ENCODE measurements around the gene PMS1.

Gene PMS1

DNA sequence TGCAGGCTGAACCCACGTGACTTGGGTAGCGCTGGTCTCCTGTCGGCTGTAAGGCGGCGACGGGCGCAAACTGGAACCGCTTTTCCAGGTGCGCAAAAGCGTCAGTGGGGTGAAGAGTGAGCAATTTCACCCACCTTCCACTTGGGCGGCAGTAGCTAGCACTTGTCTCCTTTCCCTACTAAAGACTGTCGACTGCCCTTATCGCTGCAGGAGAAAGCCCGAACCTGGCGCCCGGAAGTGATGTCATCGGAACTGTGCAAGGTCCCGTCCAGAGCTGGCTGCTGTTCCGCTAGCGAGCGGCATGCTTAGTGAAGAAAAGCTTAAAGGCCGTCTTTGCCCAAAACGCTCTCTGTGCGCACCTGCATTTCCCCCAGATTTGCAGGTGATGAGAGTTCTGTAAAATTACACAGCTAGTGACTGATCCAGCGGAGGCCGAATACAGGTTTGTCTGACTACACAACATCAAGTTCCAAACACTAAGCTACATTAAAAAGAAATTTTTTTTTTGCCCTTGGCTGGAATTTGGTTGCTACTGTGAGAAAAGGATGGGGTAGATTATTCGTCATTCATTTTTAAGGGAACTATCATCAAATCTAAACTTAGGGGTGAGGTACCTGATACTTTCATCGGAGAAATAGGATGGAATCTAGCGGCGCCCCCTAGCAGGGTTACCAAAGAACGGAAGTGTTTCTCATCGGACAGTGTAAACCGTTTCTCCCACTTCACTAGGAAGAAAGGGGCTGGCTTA is 21.5 kb upstream of the PMS1 start, which contains the start of gene OSGEPL1:
Gene OSGEPL1, minus strand, starts transcription at position 242 of the 748 bp plus-strand sequence. CDS start 1,152 bp downstream, outside the sequence.
- TF ChIP-seq MYC (IDR thresholded peaks at IDR 0.05; ENCODE audit: low read depth, low read length) (peak; percentile 84), POLR2A (IDR thresholded peaks at IDR 0.05; ENCODE audit: extremely low read depth, insufficient read length) (peak; percentile 81)
- TF ChIP-seq, protein P1, sequence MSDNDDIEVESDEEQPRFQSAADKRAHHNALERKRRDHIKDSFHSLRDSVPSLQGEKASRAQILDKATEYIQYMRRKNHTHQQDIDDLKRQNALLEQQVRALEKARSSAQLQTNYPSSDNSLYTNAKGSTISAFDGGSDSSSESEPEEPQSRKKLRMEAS (IDR thresholded peaks at IDR 0.05; ENCODE audit: low read depth, low read length) = peak; percentile 92
- TF ChIP-seq, protein P2, sequence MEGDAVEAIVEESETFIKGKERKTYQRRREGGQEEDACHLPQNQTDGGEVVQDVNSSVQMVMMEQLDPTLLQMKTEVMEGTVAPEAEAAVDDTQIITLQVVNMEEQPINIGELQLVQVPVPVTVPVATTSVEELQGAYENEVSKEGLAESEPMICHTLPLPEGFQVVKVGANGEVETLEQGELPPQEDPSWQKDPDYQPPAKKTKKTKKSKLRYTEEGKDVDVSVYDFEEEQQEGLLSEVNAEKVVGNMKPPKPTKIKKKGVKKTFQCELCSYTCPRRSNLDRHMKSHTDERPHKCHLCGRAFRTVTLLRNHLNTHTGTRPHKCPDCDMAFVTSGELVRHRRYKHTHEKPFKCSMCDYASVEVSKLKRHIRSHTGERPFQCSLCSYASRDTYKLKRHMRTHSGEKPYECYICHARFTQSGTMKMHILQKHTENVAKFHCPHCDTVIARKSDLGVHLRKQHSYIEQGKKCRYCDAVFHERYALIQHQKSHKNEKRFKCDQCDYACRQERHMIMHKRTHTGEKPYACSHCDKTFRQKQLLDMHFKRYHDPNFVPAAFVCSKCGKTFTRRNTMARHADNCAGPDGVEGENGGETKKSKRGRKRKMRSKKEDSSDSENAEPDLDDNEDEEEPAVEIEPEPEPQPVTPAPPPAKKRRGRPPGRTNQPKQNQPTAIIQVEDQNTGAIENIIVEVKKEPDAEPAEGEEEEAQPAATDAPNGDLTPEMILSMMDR (IDR thresholded peaks at IDR 0.05; ENCODE audit: low read depth, low read length) = peak; percentile 64
- DNase-seq (ENCODE audit: low read depth) = peak; percentile 96
- H3K4me3 ChIP-seq (ENCODE audit: low read depth, low read length) = peak within 1 kb of the TSS; percentile 97

DNA sequence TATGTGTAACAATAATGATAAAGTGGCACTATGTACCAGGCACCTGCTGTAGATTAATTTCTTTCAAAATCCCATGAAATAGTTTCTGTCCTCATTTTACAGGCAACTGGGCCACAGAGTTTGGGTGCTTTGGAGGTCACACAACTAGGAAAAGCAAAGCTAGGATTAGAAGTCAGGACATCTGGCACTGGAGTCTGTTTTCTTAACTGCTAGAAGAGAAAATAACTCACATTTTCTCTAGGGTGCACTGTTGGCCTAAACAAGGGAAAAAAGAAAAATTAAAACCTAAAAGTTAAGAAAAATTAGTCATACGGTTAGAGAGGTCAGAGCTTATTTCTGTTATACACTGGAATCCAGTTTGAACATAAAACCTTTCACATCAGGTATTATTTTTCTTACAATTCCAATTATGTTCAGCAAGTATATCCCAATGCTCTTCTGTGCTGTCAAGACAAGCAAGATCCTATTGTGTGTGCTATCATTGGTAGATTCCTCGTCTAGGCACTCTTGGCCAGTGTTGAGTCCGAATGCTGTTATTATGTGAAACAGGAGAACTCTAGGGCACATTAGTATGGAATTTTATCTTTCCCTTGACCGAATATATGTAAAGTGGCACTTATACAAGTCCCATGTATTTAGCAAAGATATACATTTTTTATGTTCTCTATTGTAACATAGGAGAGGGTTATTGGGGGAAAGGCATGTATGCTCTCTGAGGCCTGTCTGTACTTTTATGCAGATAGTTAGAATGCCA is 20.2 kb upstream of the PMS1 start:
- TF ChIP-seq, protein P2 (IDR thresholded peaks at IDR 0.05; ENCODE audit: low read depth, low read length) = no peak
- TF ChIP-seq MYC (IDR thresholded peaks at IDR 0.05; ENCODE audit: low read depth, low read length) = no peak
- TF ChIP-seq POLR2A (IDR thresholded peaks at IDR 0.05; ENCODE audit: extremely low read depth, insufficient read length) = no peak
- TF ChIP-seq, protein P1 (IDR thresholded peaks at IDR 0.05; ENCODE audit: low read depth, low read length) = no peak
- DNase-seq (ENCODE audit: low read depth) = peak; percentile 21
- peak overlapping the region; percentile 97 for H3K4me3 ChIP-seq (ENCODE audit: low read depth, low read length)

DNA sequence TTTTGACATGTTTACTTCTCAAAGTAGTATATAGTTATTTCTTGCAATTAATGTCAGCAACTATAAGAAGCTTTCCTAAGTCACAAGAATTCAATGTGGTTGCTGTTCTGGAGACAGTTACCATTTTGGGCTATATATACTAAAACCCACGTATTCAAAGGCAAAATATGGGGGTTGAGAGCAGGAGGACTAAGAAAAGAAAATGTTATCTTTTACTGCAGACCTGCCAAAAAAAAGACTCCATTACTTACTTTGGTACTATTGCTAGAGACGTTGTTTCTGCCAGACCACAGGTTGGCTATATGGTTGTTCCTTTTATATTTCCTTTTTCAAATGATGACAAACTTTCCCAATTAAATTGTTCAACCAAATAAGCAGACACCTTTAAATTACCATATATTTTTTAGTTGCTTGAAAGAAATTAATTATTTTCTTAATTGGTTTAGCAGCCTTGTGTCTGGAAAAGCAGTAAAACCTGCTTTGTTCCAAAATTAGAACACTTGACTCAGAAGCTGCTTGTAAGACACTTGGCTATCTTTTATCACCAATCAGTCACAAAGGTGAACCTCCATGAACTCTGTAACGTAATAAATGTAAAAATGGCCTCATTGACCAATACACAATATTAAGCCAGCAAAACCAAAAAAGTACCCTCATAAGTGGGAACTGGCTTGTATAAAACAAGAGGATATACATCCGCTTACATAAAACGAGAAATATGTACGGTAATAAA is 13.5 kb upstream of the PMS1 start:
- no peak for TF ChIP-seq POLR2A (IDR thresholded peaks at IDR 0.05; ENCODE audit: extremely low read depth, insufficient read length)
- TF ChIP-seq, protein P2 (IDR thresholded peaks at IDR 0.05; ENCODE audit: low read depth, low read length) = no peak
- no peak overlapping the region for H3K4me3 ChIP-seq (ENCODE audit: low read depth, low read length)
- DNase-seq (ENCODE audit: low read depth) = no peak

DNA sequence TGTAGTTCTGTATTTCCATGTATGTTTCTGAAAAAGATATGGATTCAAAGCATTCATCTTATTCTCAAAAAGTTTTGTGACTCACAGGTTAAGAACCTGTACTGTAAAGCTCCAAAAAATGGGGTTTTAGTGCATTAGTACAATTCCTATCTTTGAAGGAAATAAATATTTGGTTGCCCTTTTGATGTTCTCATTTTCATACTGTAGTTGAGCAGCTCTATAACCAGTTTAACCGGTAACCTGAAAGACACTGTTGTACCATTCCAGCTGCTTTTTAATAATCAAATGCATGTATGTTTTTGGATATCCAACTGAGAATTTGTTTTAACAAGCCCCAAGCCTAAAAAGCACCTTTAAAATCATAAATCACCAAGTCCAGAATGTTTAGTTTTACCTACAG is 12.0 kb upstream of the PMS1 start:
- H3K4me3 ChIP-seq (ENCODE audit: low read depth, low read length) = no peak overlapping the region
- TF ChIP-seq, protein P2 (IDR thresholded peaks at IDR 0.05; ENCODE audit: low read depth, low read length) = no peak
- TF ChIP-seq MYC (IDR thresholded peaks at IDR 0.05; ENCODE audit: low read depth, low read length) = no peak
- TF ChIP-seq, protein P1 (IDR thresholded peaks at IDR 0.05; ENCODE audit: low read depth, low read length) = no peak
- TF ChIP-seq POLR2A (IDR thresholded peaks at IDR 0.05; ENCODE audit: extremely low read depth, insufficient read length) = no peak
- DNase-seq (ENCODE audit: low read depth) = no peak

DNA sequence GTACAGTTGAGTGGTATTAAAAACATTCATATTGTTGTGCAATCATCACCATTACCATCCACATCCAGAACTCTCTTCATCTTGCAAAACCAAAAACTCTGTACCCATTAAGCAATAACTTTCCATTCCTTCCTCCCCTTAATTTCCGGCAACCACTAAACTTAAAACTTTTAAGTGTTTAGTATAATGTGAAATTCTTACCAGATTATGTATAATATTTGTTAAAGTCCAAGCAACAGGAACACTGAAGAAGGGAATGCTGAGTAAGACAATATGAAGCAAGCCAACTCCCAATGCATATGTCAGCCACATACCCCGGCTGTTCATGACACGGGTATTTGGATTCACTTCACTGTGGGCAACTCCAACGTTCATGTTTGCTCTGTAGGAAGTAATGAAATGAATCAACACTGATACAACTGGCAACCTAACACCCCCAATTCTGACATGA is 2.0 kb upstream of the PMS1 start:
- peak; percentile 65 for DNase-seq (ENCODE audit: low read depth)
- peak overlapping the region; percentile 76 for H3K4me3 ChIP-seq (ENCODE audit: low read depth, low read length)
- TF ChIP-seq MYC (IDR thresholded peaks at IDR 0.05; ENCODE audit: low read depth, low read length) (no peak), POLR2A (IDR thresholded peaks at IDR 0.05; ENCODE audit: extremely low read depth, insufficient read length) (no peak)
- TF ChIP-seq, protein P2 (IDR thresholded peaks at IDR 0.05; ENCODE audit: low read depth, low read length) = no peak
- TF ChIP-seq, protein P1 (IDR thresholded peaks at IDR 0.05; ENCODE audit: low read depth, low read length) = no peak

All from NB4 (cell line).